ENCODE results near the gene CCDC179. TPM values are rescaled to one million over a fixed set of nuclear protein-coding genes. Genes with fewer than 3 reads are reported as not detected.

CCDC179 gene
- total RNA-seq (2016; rRNA removed; fragmentation: Illumina TruSeq; extraction: Trizol), result not detected in 2 replicates
- not detected in 2 replicates for total RNA-seq (2016; cell fraction: cytosol; rRNA removed; fragmentation: Illumina TruSeq; extraction: Trizol; ENCODE audit: low read depth)
- total RNA-seq (2016; cell fraction: insoluble cytoplasmic fraction; rRNA removed; fragmentation: Illumina TruSeq; extraction: Trizol), result not detected in 2 replicates
- total RNA-seq (2016; cell fraction: membrane; rRNA removed; fragmentation: Illumina TruSeq; extraction: Trizol), result not detected in 2 replicates
- total RNA-seq (2016; cell fraction: nucleus; rRNA removed; fragmentation: Illumina TruSeq; extraction: Trizol), result not detected in 2 replicates
- not detected in 2 replicates for polyA plus RNA-seq (2011; rRNA removed)
- not detected in 2 replicates for polyA plus RNA-seq (2011; cell fraction: cytosol; rRNA removed)
- polyA plus RNA-seq (2011; cell fraction: nucleus; rRNA removed), result not detected in 2 replicates
- polyA plus RNA-seq (2012), result not detected in 2 replicates
- polyA plus RNA-seq (2016; cell fraction: cytosol; fragmentation: Illumina TruSeq; extraction: Trizol; ENCODE audit: low read depth), result not detected in 2 replicates
- not detected in 2 replicates for polyA plus RNA-seq (2016; cell fraction: insoluble cytoplasmic fraction; fragmentation: Illumina TruSeq; extraction: Trizol; ENCODE audit: low read depth)
- polyA plus RNA-seq (2016; cell fraction: membrane; fragmentation: Illumina TruSeq; extraction: Trizol; ENCODE audit: low read depth), result not detected in 2 replicates
- not detected in 2 replicates for polyA plus RNA-seq (2016; cell fraction: nucleus; fragmentation: Illumina TruSeq; extraction: Trizol; ENCODE audit: insufficient read depth, low read depth)
- not detected in 2 replicates for polyA minus RNA-seq (2011; rRNA and poly(A)+ RNA removed; ENCODE audit: low replicate concordance)
- polyA minus RNA-seq (2011; cell fraction: cytosol; rRNA and poly(A)+ RNA removed), result not detected in 2 replicates
- not detected in 2 replicates for polyA minus RNA-seq (2011; cell fraction: nucleus; rRNA and poly(A)+ RNA removed)
- Bru-seq, nascent RNA, result not detected
- not detected for BruChase-seq, experiment 1, labeled RNA remaining after a 6-hour chase
- BruChase-seq, experiment 2, labeled RNA remaining after a 2-hour chase, result not detected
- long read RNA-seq, experiment 1, result 0 reads
- long read RNA-seq, experiment 2, result 0 reads

GRCh38 chr11:22860241-22860640 is at the start of gene CCDC179:
TSS of gene CCDC179 (minus strand) at chr11:22860474. CDS start at chr11:22860421, 53 bp downstream.
- DNase-seq (ENCODE audit: low spot score), result no peak
- H3K4me3 ChIP-seq (replicated peaks in 1 of 3; ENCODE audit: insufficient read depth in 1 of 3, low read depth in 2 of 3, low read length in 3 of 3), result no peak within 1 kb of the TSS
- intact Hi-C loops (cut with micrococcal nuclease; ENCODE audit: unreplicated experiment) (no loop called here), in situ Hi-C loops (cut with HindIII; ENCODE audit: extremely low pct_ligation_motif_present, low pct_unique_long_range_greater_than_20kb) (no loop called here)
- H3K27me3 ChIP-seq (ENCODE audit: control insufficient read depth in 1 of 2, insufficient read depth in 2 of 2, low read length in 2 of 2), result no peaks in the 10 kb centered on the region
- no peak within 1 kb of the TSS for H2AFZ ChIP-seq (ENCODE audit: low read length)
- FAIRE-seq, result no peak
- 0 out of 2 replicates have a peak, but pooled peaks have one; percentile 9 for TF ChIP-seq GABPA (IDR thresholded peaks at IDR 0.05; ENCODE audit: low read depth, low read length)
- no peak for TF ChIP-seq GABPA (CRISPR knock-in tag; IDR thresholded peaks at IDR 0.05; ENCODE audit: low read depth)
- no peak for TF ChIP-seq ZMYM4 (CRISPR knock-in tag; IDR thresholded peaks at IDR 0.05)
- ChIA-PET POLR2A (no interaction called here), CTCF (ENCODE audit: low intra/inter-chr PET ratio, low total read pairs) (no interaction called here)
- H3K79me2 ChIP-seq (ENCODE audit: insufficient read depth, low read length), result no peaks in the 10 kb centered on the region
- no peak within 1 kb of the TSS for H3K9ac ChIP-seq (ENCODE audit: insufficient read depth, low read depth, low read length)
- no peaks in the 10 kb centered on the region for H4K20me1 ChIP-seq (ENCODE audit: insufficient read depth, low read length)
- WGBS (ENCODE audit: low lambda C conversion rate), result 43% methylated on average over 4 of the region's 4 CpGs
- H3K4me2 ChIP-seq (ENCODE audit: low read depth, low read length), result no peak within 1 kb of the TSS
- no peaks in the 10 kb centered on the region for H3K36me3 ChIP-seq (replicated peaks in 1 of 2; ENCODE audit: control insufficient read depth in 1 of 2, insufficient read depth in 2 of 2, low read length in 2 of 2)
- H3K27ac ChIP-seq (ENCODE audit: extremely low read length, insufficient read depth, low read length), result no peak within 1 kb of the TSS
- H3K4me1 ChIP-seq (ENCODE audit: insufficient read depth, low read length), result no peaks in the 10 kb centered on the region
- ATAC-seq, result no peak
- no peaks in the 10 kb centered on the region for H3K9me3 ChIP-seq (ENCODE audit: low read length)
- BruUV-seq (replicated peaks), result no TSS peak

DNA sequence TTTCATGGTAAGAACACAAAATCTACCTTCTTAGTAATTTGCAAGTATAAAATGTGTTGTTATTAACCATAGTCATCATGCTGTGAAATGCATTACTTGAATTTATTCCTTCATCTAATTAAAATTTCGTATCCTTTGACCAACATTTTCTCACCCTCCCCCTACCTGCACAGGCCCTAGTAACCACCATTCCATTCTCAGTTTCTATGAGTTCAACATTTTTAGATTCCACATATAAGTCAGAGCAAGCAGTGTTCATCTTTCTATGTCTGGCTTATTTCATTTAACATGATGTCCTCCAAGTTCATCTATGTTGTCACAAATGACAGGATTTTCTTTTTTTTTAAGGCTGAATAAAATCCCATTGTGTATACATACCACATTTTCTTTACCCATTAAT is 43.5 kb upstream of the CCDC179 start:
- no peak overlapping the region for H3K4me2 ChIP-seq (ENCODE audit: low read depth, low read length)
- H2AFZ ChIP-seq (ENCODE audit: low read length), result no peak overlapping the region
- H3K36me3 ChIP-seq (replicated peaks in 1 of 2; ENCODE audit: control insufficient read depth in 1 of 2, insufficient read depth in 2 of 2, low read length in 2 of 2), result no peaks in the 10 kb centered on the region
- no peak overlapping the region for H3K4me3 ChIP-seq (replicated peaks in 1 of 3; ENCODE audit: insufficient read depth in 1 of 3, low read depth in 2 of 3, low read length in 3 of 3)
- 3% methylated on average over 1 of the region's 1 CpG for WGBS (ENCODE audit: low lambda C conversion rate)
- H3K4me1 ChIP-seq (ENCODE audit: insufficient read depth, low read length), result no peaks in the 10 kb centered on the region
- in situ Hi-C loops (cut with HindIII; ENCODE audit: extremely low pct_ligation_motif_present, low pct_unique_long_range_greater_than_20kb) (no loop called here), intact Hi-C loops (cut with micrococcal nuclease; ENCODE audit: unreplicated experiment) (no loop called here)
- no peak overlapping the region for H3K27ac ChIP-seq (ENCODE audit: extremely low read length, insufficient read depth, low read length)
- no peaks in the 10 kb centered on the region for H3K27me3 ChIP-seq (ENCODE audit: control insufficient read depth in 1 of 2, insufficient read depth in 2 of 2, low read length in 2 of 2)
- ATAC-seq, result no peak
- no peak for DNase-seq (ENCODE audit: low spot score)
- FAIRE-seq, result no peak
- H4K20me1 ChIP-seq (ENCODE audit: insufficient read depth, low read length), result no peaks in the 10 kb centered on the region
- no peaks in the 10 kb centered on the region for H3K79me2 ChIP-seq (ENCODE audit: insufficient read depth, low read length)
- ChIA-PET CTCF (ENCODE audit: low intra/inter-chr PET ratio, low total read pairs) (no interaction called here), POLR2A (no interaction called here)
- BruUV-seq (replicated peaks), result no TSS peak
- H3K9ac ChIP-seq (ENCODE audit: insufficient read depth, low read depth, low read length), result no peak overlapping the region
- H3K9me3 ChIP-seq (ENCODE audit: low read length), result no peaks in the 10 kb centered on the region
- TF ChIP-seq SRF (IDR thresholded peaks at IDR 0.05; ENCODE audit: low read depth, low read length) (no peak), NFIC (IDR thresholded peaks at IDR 0.05; ENCODE audit: low read length) (no peak), KLF13 (CRISPR knock-in tag; IDR thresholded peaks at IDR 0.05) (no peak), GZF1 (CRISPR knock-in tag; IDR thresholded peaks at IDR 0.05) (no peak), CC2D1A (CRISPR knock-in tag; IDR thresholded peaks at IDR 0.05) (no peak), ZNF501 (CRISPR knock-in tag; IDR thresholded peaks at IDR 0.05) (no peak), KDM4B (CRISPR knock-in tag; IDR thresholded peaks at IDR 0.05) (no peak), ELF4 (CRISPR knock-in tag; IDR thresholded peaks at IDR 0.05; ENCODE audit: borderline replicate concordance) (no peak), GATAD1 (CRISPR knock-in tag; IDR thresholded peaks at IDR 0.05) (no peak), ZNF547 (CRISPR knock-in tag; IDR thresholded peaks at IDR 0.05) (no peak), MED1 (CRISPR knock-in tag; IDR thresholded peaks at IDR 0.05) (no peak), WIZ (CRISPR knock-in tag; IDR thresholded peaks at IDR 0.05) (no peak)
